HUES48 (cell line): ENCODE data around the gene PRLR.

Source experiments
- H3K27ac ChIP-seq: one replicate; pipeline ENCODE4 v1.7.0; 2013; ENCODE audit warnings: low read depth, low read length, inconsistent platforms
- H3K27me3 ChIP-seq: 2 replicates; pipeline ENCODE4 v1.6.1; 2013; ENCODE audit warnings: mild to moderate bottlenecking, low read length; ENCODE audit not compliant: control insufficient read depth, insufficient read depth
- H3K36me3 ChIP-seq: 2 replicates; pipeline ENCODE4 v1.6.1; 2013; ENCODE audit warnings: low read length; ENCODE audit not compliant: control insufficient read depth, insufficient read depth
- H3K4me1 ChIP-seq: 2 replicates; pipeline ENCODE4 v1.6.1; 2013; ENCODE audit warnings: mild to moderate bottlenecking, low read length; ENCODE audit not compliant: control insufficient read depth, insufficient read depth
- H3K4me3 ChIP-seq: 2 replicates; pipeline ENCODE4 v1.5.1; 2013; ENCODE audit warnings: mild to moderate bottlenecking, low read depth, low read length
- H3K9ac ChIP-seq: 2 replicates; pipeline ENCODE4 v1.6.1; 2013; ENCODE audit warnings: mild to moderate bottlenecking, low read depth, low read length, moderate library complexity
- H3K9me3 ChIP-seq: 2 replicates; pipeline ENCODE4 v1.6.1; 2013; ENCODE audit warnings: low read length; ENCODE audit not compliant: control insufficient read depth, insufficient read depth

PRLR gene

DNA sequence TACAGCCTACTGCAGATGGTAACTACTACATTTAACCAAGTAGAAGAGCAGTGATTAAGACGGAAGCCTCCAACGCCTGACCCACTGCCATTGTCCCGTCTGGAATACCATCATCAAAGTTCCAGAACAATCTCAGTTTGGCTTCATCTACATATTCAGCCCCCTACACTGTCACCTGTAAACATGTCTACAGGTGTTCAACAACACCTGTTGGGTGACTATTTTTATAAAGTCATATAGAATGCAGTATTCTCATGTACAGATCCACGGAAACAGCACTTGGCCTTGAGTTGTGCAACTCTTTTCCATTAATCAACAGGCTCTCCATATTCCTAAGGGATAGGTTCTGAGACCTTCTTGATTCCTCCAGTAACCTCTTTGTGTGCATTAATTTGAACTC is 129.3 kb downstream of the PRLR start:
- H3K27me3 ChIP-seq, result no peaks in the 10 kb centered on the region
- H3K4me3 ChIP-seq, result no peak overlapping the region
- no peaks in the 10 kb centered on the region for H3K9me3 ChIP-seq
- no peaks in the 10 kb centered on the region for H3K36me3 ChIP-seq
- H3K27ac ChIP-seq, result no peak overlapping the region
- H3K9ac ChIP-seq, result no peak overlapping the region
- no peaks in the 10 kb centered on the region for H3K4me1 ChIP-seq

GRCh38 chr5:35098214-35098613 is 132.1 kb downstream of the PRLR start:
- no peaks in the 10 kb centered on the region for H3K36me3 ChIP-seq
- H3K27ac ChIP-seq, result no peak overlapping the region
- no peaks in the 10 kb centered on the region for H3K27me3 ChIP-seq
- H3K4me3 ChIP-seq, result no peak overlapping the region
- no peak overlapping the region for H3K9ac ChIP-seq
- H3K4me1 ChIP-seq, result no peaks in the 10 kb centered on the region
- H3K9me3 ChIP-seq, result no peaks in the 10 kb centered on the region

DNA sequence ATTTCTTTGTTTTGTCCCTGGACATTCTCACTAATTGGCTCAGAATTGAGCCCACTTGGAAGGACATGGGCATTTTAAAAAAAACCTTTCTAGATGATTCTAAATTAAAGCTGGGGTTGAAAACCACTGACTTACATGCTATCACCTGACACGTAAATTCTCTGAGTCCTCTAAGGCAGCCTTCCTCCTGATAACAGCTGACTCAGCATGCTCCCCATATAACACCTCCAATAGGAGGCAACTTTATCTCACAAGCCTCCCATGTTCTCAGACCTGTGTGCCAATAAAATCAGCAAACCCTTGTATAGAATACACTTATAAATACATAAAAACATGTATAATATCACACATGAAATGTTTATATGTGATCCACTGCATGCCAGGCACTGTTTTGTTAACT is 133.4 kb downstream of the PRLR start:
- no peak overlapping the region for H3K4me3 ChIP-seq
- no peak overlapping the region for H3K9ac ChIP-seq
- no peaks in the 10 kb centered on the region for H3K9me3 ChIP-seq
- H3K4me1 ChIP-seq, result 0 out of 2 replicates have a peak, but pooled peaks cover under 1% of the 10 kb centered on the region
- no peak overlapping the region for H3K27ac ChIP-seq
- H3K36me3 ChIP-seq, result no peaks in the 10 kb centered on the region
- no peaks in the 10 kb centered on the region for H3K27me3 ChIP-seq

GRCh38 chr5:35096216-35096615 is 134.1 kb downstream of the PRLR start:
- H3K4me3 ChIP-seq, result no peak overlapping the region
- H3K9me3 ChIP-seq, result no peaks in the 10 kb centered on the region
- H3K36me3 ChIP-seq, result no peaks in the 10 kb centered on the region
- no peaks in the 10 kb centered on the region for H3K27me3 ChIP-seq
- H3K4me1 ChIP-seq, result peaks cover 8% of the 10 kb centered on the region; the same call in 1 of the 2 replicates
- no peak overlapping the region for H3K9ac ChIP-seq
- H3K27ac ChIP-seq, result no peak overlapping the region

GRCh38 chr5:35095366-35095765 is 134.9 kb downstream of the PRLR start:
- H3K27me3 ChIP-seq, result no peaks in the 10 kb centered on the region

GRCh38 chr5:35094948-35095347 is 135.3 kb downstream of the PRLR start:
- H3K4me3 ChIP-seq, result no peak overlapping the region
- no peaks in the 10 kb centered on the region for H3K36me3 ChIP-seq
- peaks cover 11% of the 10 kb centered on the region; the same call in 1 of the 2 replicates for H3K4me1 ChIP-seq
- H3K9me3 ChIP-seq, result no peaks in the 10 kb centered on the region
- no peak overlapping the region for H3K9ac ChIP-seq
- H3K27ac ChIP-seq, result no peak overlapping the region
- no peaks in the 10 kb centered on the region for H3K27me3 ChIP-seq

More at GRCh38 chr5:35095366-35095765, 134.9 kb downstream of the PRLR start:
- Histone ChIP-seq H3K36me3 (no peaks in the 10 kb centered on the region), H3K4me3 (no peak overlapping the region), H3K9me3 (no peaks in the 10 kb centered on the region), H3K4me1 (peaks cover 11% of the 10 kb centered on the region; the same call in 1 of the 2 replicates), H3K27ac (no peak overlapping the region), H3K9ac (no peak overlapping the region)

- Histone ChIP-seq H3K36me3 (no peaks in the 10 kb centered on the region), H3K9ac (no peak overlapping the region), H3K9me3 (no peaks in the 10 kb centered on the region), H3K27me3 (no peaks in the 10 kb centered on the region), H3K4me3 (no peak overlapping the region), H3K27ac (no peak overlapping the region), H3K4me1 (peaks cover 11% of the 10 kb centered on the region; the same call in 1 of the 2 replicates)
Observed at GRCh38 chr5:35092703-35093102, 137.6 kb downstream of the PRLR start.

DNA sequence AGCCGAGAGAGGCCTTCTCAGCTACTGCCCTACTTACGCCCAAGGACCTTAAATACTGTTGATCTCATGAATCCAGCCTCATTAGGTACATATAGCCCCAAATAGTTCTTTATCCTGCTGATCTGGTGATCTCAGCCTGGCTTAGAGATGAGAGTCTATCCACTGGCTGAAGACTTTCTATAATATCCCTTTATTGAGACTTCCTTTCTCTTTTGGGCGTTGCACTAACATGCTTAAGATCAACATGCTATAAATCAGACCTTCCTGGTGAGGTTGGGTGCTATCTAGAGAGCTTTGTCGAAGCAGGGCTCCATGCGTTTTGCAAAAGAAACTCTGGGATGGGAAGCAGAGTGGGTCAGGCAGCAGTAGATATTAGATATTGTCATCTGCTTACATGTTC is 138.6 kb downstream of the PRLR start:
- Histone ChIP-seq H3K27me3 (no peaks in the 10 kb centered on the region), H3K9ac (no peak overlapping the region), H3K27ac (no peak overlapping the region), H3K4me1 (peaks cover 11% of the 10 kb centered on the region; the same call in 1 of the 2 replicates), H3K9me3 (no peaks in the 10 kb centered on the region), H3K36me3 (no peaks in the 10 kb centered on the region), H3K4me3 (no peak overlapping the region)

GRCh38 chr5:35089334-35090314 is 140.7 kb downstream of the PRLR start:
- no peaks in the 10 kb centered on the region for H3K27me3 ChIP-seq
- H3K4me1 ChIP-seq, result peaks cover 11% of the 10 kb centered on the region; the same call in 1 of the 2 replicates
- H3K4me3 ChIP-seq, result no peak overlapping the region

DNA sequence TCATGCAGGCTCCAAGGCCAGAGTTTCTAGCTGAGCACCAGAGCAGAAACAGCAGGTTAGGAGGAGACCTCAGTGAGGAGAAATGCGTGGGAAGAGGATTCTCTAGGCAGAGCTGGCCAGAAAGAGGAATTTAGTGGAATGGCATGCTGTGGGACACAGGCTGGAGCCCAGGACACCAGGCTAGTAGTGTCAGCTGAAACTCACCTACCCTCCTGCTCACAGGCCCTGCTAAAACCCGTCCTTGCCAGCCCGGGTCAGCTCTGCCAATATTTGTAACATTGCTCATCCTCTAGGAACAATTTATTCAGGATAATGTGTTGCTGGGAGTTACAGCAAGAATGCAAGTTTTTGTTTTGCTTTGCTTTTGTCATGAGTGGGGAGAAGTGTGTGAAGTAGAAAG is 142.3 kb downstream of the PRLR start:
- Histone ChIP-seq H3K4me1 (peaks cover 11% of the 10 kb centered on the region; the same call in 1 of the 2 replicates), H3K9ac (no peak overlapping the region), H3K36me3 (no peaks in the 10 kb centered on the region), H3K4me3 (no peak overlapping the region), H3K27me3 (no peaks in the 10 kb centered on the region), H3K9me3 (no peaks in the 10 kb centered on the region), H3K27ac (no peak overlapping the region)

More at GRCh38 chr5:35089334-35090314, 140.7 kb downstream of the PRLR start:
- no peaks in the 10 kb centered on the region for H3K36me3 ChIP-seq
- no peaks in the 10 kb centered on the region for H3K9me3 ChIP-seq
- H3K27ac ChIP-seq, result no peak overlapping the region
- no peak overlapping the region for H3K9ac ChIP-seq

DNA sequence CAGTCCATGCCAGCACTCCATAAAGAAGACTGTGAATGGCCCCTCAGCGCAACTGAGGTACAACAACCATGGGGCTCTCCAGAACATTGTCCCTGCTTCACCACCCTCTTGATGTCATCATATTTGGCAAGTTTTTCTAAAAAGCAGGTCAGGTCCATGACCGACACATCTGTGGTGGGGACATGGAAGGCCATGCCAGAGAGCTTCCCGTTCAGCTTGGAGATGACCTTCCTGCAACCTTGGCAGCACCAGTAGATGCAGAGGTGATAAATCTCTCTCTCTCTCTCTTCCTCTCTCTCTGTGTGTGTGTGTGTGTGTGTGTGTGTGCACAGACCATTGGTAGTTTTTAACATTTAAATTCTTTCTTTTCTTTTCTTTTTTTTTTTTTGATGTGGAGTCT is 147.1 kb downstream of the PRLR start:
- H3K4me3 ChIP-seq, result no peak overlapping the region
- H3K9ac ChIP-seq, result no peak overlapping the region
- H3K4me1 ChIP-seq, result no peaks in the 10 kb centered on the region
- no peaks in the 10 kb centered on the region for H3K9me3 ChIP-seq
- H3K36me3 ChIP-seq, result no peaks in the 10 kb centered on the region
- H3K27me3 ChIP-seq, result no peaks in the 10 kb centered on the region
- H3K27ac ChIP-seq, result no peak overlapping the region
